Upper lobe of left lung (tissue), 4 donors: ENCODE measurements around the gene TRIM31.
"Not testable (repeated sequence)": the region's sequence is repeated elsewhere in the genome, so short reads cannot be mapped to it uniquely, and the experiment has no call there.

ENCODE experiments used
- CTCF ChIP-seq, 6 experiments: fragments of 450-650 bp in 4 of 6; fragments of 200-600 bp in 2 of 6; sonication (generic) in 2 of 6; IDR thresholded peaks; one replicate each; pipeline ENCODE4 v1.5.1; 2016 to 2019; ENCODE audit warnings: antibody characterized with exemption in 6 of 6
- EP300 ChIP-seq, 4 donors: sonication (generic); formaldehyde crosslinking; IDR thresholded peaks; one replicate each; pipeline ENCODE4 v1.5.1; 2017; ENCODE audit warnings: antibody characterized with exemption in 4 of 4, control low read depth in 2 of 4

DNA sequence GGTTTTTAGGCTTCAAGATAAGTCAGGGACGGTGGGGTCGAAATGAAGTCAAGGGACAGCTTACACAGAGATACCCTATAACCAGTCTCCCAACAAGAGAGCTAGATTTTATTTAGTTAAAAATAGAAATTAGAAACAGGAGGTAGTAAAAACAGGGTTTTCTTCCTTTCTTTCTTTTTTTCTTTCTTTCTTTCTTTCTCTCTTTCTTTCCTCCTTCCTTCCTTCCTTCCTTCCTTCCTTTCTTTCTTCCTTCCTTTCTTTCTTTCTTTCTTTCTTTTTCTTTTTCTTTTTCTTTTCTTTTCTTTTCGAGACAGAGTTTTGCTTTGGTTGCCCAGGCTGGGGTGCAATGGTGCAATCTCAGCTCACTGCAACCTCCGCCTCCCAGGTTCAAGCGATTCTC is 5.8 kb upstream of the TRIM31 start:
- TF ChIP-seq CTCF, EP300 (IDR thresholded peaks at IDR 0.05): not testable (repeated sequence)
